ENCODE results near the gene CACNA1B. TPM values are rescaled to one million over a fixed set of nuclear protein-coding genes. Genes with fewer than 3 reads are reported as not detected.

Gene CACNA1B
- total and polyA plus RNA-seq, 2 of the 4 experiments (the other 2 are of a cell fraction): 0.02 TPM; not detected in 1

- TF ChIP-seq RCOR1 (IDR thresholded peaks at IDR 0.05; ENCODE audit: insufficient replicate concordance, low read length): no peak
- TF ChIP-seq, protein P1, sequence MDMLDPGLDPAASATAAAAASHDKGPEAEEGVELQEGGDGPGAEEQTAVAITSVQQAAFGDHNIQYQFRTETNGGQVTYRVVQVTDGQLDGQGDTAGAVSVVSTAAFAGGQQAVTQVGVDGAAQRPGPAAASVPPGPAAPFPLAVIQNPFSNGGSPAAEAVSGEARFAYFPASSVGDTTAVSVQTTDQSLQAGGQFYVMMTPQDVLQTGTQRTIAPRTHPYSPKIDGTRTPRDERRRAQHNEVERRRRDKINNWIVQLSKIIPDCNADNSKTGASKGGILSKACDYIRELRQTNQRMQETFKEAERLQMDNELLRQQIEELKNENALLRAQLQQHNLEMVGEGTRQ (IDR thresholded peaks at IDR 0.05; ENCODE audit: low read depth, low read length): no peak
- TF ChIP-seq CEBPB (IDR thresholded peaks at IDR 0.05; ENCODE audit: low read depth, low read length): no peak
- TF ChIP-seq, protein P2, sequence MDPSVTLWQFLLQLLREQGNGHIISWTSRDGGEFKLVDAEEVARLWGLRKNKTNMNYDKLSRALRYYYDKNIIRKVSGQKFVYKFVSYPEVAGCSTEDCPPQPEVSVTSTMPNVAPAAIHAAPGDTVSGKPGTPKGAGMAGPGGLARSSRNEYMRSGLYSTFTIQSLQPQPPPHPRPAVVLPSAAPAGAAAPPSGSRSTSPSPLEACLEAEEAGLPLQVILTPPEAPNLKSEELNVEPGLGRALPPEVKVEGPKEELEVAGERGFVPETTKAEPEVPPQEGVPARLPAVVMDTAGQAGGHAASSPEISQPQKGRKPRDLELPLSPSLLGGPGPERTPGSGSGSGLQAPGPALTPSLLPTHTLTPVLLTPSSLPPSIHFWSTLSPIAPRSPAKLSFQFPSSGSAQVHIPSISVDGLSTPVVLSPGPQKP (IDR thresholded peaks at IDR 0.05; ENCODE audit: borderline replicate concordance, low read depth, low read length): no peak
- no peak for TF ChIP-seq MAFK (IDR thresholded peaks at IDR 0.05; ENCODE audit: low read depth, low read length)
- no peak for TF ChIP-seq FOS (IDR thresholded peaks at IDR 0.05; ENCODE audit: low read depth, low read length)
- TF ChIP-seq CTCF (conservative IDR thresholded peaks at IDR 0.05; ENCODE audit: low read depth, low read length): no peak
- Histone ChIP-seq H3K27ac (ENCODE audit: insufficient read depth, low read length) (no peak overlapping the region), H3K4me2 (ENCODE audit: low read depth, low read length) (no peak overlapping the region), H2AK9ac (replicated peaks; ENCODE audit: low read depth, low read length, poor library complexity) (no peak overlapping the region), H2AK5ac (ENCODE audit: low read depth, low read length) (no peak overlapping the region), H3K9me1 (ENCODE audit: insufficient read depth, low read length) (no peaks in the 10 kb centered on the region), H3K36me3 (ENCODE audit: control insufficient read depth, insufficient read depth, low read length) (no peaks in the 10 kb centered on the region), H2BK120ac (ENCODE audit: low read depth, low read length) (no peak overlapping the region), H3K9ac (ENCODE audit: low read depth, low read length) (no peak overlapping the region), H2BK5ac (ENCODE audit: low read depth, low read length, poor library complexity, severe bottlenecking) (no peak overlapping the region), H3K9me3 (ENCODE audit: control insufficient read depth, insufficient read depth, low read length) (peaks cover 17% of the 10 kb centered on the region), H4K20me1 (ENCODE audit: insufficient read depth, low read length) (no peaks in the 10 kb centered on the region), H3K79me1 (ENCODE audit: low read depth in 1 of 2, low read length in 2 of 2) (no peaks in the 10 kb centered on the region), H4K8ac (ENCODE audit: low read depth in 2 of 2, low read length in 2 of 2) (no peak overlapping the region), H3K4ac (ENCODE audit: low read depth, low read length) (no peak overlapping the region), H3K56ac (ENCODE audit: extremely low read depth, insufficient read depth, low read length) (no peak overlapping the region), H2AFZ (replicated peaks; ENCODE audit: low read length, poor library complexity) (no peak overlapping the region), H3K4me3 (ENCODE audit: insufficient read depth, low read depth, low read length) (no peak overlapping the region), H4K5ac (ENCODE audit: low read depth, low read length) (no peak overlapping the region), H3K27me3 (ENCODE audit: control insufficient read depth, insufficient read depth, low read length) (no peaks in the 10 kb centered on the region; the same call in 1 of the 2 replicates), H3K4me1 (ENCODE audit: control insufficient read depth, insufficient read depth, low read length) (no peaks in the 10 kb centered on the region), H3K18ac (ENCODE audit: low read depth, low read length) (no peak overlapping the region), H3K23ac (ENCODE audit: low read depth, low read length) (no peak overlapping the region), H2BK20ac (ENCODE audit: low read depth, low read length) (no peak overlapping the region), H2BK15ac (ENCODE audit: low read depth, low read length) (no peak overlapping the region), H3K14ac (replicated peaks; ENCODE audit: low read depth, low read length) (no peak overlapping the region), H4K91ac (ENCODE audit: insufficient read depth, low read depth, low read length) (no peak overlapping the region)
- intact Hi-C loops (cut with micrococcal nuclease): no loop called here
- dilution Hi-C loops (cut with HindIII; ENCODE audit: low sequenced_read_pairs, unreplicated experiment): no loop called here
- in situ Hi-C loops (cut with MboI; ENCODE audit: low sequenced_read_pairs): no loop called here
- ChIA-PET CTCF (no interaction called here), POLR2A (ENCODE audit: unreplicated experiment) (no interaction called here)
- no TSS peak for BruUV-seq (replicated peaks)
- no CpG with 5 or more reads among the region's 8 CpGs for WGBS, 2 experiments (ENCODE audit: extremely low coverage in 2 of 2, insufficient read length in 1 of 2)
- no peak for DNase-seq
- no peak for ATAC-seq (ENCODE audit: low read depth)
Measured at GRCh38 chr9:137876269-137876668, 1.3 kb upstream of the CACNA1B start.

Data from IMR-90 (cell line).